Activated naive CD4-positive, alpha-beta T cell treated with Interleukin-2 at 50 U/mL for 16 hours (primary cell): ENCODE results near the gene GAGE12J.
"Not testable (repeated sequence)": the region's sequence is repeated elsewhere in the genome, so short reads cannot be mapped to it uniquely, and the experiment has no call there.

Experiments
- DNase-seq: peaks from one replicate; pipeline ENCODE4 v3.0.0-alpha.2; 2020

Gene GAGE12J, protein sequence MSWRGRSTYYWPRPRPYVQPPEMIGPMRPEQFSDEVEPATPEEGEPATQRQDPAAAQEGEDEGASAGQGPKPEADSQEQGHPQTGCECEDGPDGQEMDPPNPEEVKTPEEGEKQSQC

DNA sequence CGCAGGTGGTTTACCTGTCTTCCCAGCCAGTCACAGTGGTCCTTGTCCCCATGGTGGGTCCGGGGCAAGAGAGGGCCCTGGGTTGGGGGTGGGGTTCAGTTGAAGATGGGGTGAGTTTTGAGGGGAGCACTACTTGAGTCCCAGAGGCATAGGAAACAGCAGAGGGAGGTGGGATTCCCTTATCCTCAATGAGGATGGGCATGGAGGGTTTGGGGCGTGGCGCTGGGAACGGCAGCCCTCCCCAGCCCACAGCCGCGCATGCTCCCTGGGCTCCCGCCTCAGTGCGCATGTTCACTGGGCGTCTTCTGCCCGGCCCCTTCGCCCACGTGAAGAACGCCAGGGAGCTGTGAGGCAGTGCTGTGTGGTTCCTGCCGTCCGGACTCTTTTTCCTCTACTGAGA is at the start of gene GAGE12J:
Gene GAGE12J, plus strand, starts transcription at position 301 of the 400 bp plus-strand sequence. CDS start 1,157 bp downstream, outside the sequence.
- DNase-seq: not testable (repeated sequence)

DNA sequence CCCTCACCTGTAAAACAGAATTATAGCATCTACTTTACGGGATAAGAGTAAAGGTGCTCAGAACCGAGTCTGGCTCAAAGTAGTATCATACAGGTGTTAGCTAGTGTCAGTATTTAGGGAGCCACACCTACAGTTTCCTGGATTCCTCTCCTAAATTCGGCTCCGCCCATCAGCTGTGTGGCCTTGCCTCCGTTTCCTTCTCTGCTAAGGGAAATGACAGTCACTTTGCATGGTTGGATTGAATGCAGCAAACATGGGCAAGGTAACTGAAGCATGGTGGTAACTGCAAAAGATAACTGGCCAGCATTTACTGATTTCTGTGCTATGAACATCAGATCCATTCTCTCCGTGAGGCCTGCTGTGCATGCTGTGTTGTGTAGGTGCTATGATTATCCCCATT is 49.4 kb upstream of the GAGE12J start:
- DNase-seq: no peak

DNA sequence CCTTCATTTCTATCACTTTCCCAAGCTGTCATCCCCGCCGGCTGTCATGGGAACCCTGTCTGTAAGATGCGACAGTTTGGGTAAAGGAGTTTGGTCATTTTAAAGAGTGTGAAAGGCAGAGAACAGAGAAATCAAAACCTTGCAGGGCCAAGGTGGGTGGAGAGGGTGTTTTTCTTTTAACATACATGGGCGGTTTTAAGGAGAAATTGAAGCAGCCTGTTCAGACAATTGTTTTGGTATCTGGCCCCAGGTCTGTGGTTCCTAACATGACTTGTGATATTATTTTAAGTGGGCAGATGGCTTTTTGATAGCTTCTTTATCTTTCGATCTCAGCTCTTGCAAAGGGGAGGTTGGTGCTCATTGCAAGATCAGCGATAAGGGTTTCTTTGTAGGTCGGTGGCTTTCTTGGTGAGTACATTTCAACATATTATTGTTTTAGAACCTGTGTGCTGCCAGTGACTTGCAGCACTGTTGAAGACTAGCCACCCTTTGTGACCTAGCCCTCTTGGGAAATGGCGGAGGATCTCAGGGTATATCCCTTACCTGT is 48.6 kb upstream of the GAGE12J start:
- peak; percentile 57 for DNase-seq

DNA sequence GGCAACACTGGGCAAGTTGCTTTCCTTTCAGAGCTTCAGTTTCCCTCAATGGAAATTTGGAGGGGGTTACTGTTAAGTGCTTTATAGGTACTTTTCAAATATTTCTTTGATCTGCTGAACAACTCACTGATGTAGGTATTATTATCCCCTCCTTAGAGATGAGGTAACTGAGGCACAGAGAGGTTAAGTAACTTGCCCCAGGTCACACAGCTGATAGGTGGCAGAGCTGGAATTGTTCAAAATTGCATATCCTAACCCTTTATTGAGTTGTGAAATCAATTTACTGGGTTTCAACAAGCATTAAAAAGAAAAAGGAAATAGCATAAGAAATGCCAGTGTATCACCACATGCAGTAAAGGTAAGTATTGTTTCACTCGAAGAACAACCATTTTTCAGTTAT is 45.6 kb upstream of the GAGE12J start:
- DNase-seq: no peak

DNA sequence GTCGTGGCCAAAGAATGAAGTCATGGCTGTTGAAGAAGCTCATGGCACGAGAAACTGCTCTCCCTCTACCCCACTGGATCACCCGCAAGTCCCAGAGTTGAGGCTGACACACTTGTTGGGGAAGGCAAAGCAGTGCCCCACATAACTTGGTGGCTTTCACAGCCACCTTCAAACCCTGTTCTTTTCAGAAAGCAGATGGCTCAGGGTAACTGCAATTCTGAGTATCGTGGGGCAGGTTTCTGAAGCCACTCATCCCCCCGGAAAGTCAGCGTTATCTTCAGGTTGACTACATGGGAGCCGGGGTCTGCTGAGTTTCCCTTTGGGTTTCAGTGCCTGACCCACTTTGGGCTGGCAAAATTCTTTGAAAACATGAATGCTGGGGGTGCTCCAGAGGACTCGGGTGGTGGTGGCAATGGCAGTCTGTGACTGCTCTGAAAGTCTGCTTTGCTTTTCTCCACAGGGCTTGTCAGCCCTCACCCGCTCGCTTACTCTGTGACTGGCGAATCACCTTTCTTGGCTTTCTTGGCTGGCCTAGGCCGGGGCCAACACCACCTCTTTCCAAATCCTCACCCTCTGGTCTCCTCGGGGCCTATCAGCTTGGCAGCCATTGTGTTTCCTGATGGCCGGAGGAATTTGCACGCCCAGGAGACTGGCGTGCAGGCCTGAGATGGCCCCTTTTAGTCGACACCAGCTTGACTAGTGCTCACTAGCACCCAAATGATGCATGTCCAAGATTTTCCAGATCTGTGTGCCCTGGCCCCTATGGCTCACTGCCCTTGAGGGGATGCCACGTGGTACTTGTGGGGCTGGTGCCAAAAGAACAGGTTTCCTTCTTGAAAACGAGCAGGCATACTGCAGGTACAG is 44.9 kb upstream of the GAGE12J start:
- peak; percentile 38 for DNase-seq

DNA sequence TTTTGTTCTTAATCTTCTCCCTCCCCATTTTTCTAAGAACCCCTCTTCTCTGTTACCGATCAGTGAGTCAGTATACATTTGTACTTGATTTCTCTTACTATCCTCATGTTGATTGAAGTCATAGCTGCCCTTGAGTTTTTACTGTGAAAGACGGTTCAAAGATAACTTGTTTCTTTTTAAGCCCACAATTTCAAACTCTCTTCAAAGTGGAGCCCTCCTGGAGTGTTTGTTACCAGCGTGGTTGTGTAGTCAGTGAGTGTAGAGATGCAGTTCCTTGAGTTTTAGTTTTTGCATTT is 44.4 kb upstream of the GAGE12J start:
- no peak for DNase-seq

DNA sequence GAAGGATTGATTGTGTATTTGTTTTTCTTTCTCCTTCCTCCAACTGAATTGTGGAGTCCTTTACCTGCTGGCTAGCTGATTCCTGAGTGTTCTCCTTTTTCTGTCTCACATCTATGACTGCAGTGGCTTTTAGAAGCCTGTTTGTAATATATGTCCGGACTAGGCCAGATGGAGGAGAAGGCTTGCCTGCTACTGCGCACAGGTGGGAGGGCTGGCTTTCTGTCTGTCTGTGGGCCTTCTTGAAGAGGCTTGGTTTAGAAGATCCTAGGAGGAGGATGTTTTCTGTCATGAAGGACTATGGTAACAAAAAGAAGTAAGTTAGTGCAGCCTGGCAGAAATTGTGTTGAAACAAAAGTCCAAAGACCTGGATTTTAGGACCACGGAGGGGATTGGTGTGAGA is 43.8 kb upstream of the GAGE12J start:
- no peak for DNase-seq

DNA sequence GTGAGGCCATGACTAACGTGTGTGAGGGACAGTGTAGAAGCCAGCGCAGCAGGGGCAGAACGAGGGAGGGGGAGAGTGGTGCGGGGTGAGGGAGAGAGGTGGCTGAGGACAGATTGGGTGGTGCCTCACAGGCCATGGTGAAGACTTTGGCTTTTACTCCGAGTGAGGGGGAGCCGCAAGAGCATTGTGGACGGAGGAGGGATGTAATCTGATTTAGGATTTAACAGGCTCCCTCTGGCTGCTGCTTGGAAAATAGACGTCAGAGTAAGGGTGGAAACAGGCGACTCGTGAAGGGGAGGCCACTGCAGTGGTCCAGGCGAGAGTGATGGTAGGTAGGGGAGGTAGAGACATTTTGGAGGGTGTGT is 39.2 kb upstream of the GAGE12J start:
- no peak for DNase-seq

DNA sequence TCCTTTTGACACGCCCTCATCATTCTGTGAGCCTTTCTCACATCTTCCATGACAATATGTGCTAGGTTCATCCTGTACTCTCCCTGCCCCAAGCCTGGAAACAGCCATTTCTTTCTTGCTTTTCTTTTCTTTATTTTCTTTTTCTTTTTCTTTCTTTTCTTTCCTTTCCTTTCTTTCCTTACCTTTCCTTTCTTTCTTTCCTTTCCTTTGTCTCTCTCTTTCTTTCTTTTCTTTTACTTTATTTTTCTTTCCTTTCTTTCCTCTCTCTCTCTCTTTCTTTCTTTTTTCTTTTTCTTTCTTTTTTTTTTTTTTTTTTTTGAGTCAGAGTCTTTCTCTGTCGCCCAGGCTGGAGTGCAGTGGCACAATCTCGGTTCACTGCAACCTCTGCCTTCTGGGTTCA is 37.6 kb upstream of the GAGE12J start:
- no peak for DNase-seq

DNA sequence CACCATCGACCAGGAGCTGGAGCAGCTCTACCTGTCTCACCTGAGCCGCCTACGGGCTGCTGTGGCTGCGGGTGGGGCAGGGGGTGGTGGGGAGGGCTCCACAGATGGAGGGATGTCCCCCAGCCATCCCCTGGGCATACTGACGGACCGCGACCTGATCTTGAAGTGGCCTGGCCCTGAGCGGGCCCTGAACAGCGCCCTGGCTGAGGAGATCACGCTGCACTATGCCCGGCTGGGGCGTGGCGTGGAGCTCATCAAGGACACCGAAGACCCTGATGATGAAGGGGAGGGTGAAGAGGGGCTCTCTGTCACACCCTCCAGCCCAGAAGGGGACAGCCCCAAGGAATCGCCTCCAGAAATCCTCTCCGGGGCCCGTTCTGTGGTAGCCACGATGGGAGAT is 35.7 kb upstream of the GAGE12J start:
- DNase-seq: no peak

DNA sequence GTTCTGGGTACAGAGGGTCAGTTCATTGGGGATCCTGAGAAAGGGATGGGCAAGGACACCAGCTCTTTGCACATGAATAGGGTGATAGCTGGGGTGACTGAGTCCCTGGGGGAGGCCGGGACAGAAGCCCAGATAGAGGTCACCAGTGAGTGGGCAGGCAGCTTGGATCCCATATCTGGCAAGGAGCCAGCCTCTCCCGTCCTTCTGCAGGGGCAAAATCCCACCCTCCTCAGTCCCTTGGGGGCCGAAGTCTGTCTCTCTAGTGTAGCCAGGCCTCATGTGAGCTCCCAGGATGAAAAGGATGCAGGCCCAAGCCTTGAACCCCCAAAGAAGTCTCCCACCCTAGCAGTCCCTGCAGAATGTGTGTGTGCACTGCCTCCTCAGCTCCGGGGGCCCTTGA is 35.3 kb upstream of the GAGE12J start:
- DNase-seq: no peak

DNA sequence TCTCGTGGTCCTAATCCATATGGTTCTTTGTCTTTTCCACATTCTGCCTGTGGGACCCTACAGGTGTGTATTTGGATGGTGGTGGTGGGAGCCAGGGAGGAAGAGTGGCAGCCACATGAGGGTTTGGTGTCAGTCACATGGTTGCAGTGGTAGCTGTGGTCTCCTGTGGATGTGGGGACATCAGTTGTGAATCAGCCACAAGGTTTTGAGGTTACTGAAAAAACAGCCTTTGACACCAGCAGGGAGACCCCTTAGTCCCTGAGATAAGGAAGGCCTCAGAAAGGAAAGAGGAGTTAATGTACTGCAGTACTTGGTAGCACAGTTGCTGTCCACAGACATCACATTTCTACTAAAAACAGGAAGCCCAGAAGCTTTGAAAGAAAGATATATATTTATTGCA is 34.2 kb upstream of the GAGE12J start:
- DNase-seq: no peak

DNA sequence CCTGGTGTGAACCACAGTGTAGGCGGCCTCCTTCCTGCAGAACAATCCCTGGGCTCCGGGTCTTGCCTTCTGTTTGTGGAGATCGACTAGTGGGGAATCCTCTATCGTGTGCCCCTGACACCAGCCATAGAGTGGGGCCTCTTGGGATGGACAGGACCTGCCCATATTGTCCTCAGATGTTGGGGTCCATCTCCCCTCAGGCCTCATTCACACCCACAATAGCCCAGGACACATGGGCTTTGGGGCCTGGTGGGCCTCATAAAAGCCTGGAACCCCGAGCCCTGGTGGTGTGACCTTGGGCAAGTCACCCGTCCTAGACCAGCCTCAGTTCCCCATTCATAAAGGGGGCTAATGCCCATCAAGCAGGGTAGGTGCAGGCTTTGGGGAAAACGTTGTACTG is 31.6 kb upstream of the GAGE12J start:
- DNase-seq: no peak

DNA sequence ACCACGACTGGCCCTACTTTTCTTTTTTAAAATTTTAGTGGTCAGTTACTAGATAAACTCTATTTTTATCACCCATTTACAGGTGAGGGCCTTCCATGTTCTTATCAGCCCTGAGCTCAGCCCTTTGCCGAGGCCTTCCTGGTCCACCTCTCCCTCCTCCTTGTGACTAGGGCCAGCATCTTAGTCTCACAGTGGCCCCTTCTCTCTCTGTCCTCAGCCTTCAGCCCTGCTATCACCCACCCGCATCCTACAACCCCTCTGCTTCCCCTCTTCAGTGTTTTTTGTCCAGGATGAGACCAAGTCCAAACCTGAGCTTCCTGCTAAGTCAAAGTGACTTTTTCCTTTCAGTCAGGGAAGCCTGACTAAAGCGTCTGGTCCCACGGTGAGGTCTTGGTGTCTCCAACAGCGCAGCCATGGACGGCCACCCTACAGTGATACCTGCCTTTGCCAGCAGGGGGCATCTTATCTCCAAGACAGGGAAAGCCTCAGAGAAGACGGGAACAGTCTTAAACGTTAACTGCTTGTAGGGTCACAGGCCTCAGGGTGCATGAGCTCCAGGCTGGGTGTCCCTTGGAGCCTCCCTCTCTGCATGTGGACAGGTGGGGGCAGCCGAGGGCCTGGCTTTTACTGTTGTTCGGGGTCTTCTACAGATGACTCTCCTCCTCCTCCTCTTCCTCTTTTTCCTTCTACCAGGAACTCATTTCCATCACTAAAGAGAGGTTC is 30.1 kb upstream of the GAGE12J start:
- DNase-seq: peak; percentile 71

DNA sequence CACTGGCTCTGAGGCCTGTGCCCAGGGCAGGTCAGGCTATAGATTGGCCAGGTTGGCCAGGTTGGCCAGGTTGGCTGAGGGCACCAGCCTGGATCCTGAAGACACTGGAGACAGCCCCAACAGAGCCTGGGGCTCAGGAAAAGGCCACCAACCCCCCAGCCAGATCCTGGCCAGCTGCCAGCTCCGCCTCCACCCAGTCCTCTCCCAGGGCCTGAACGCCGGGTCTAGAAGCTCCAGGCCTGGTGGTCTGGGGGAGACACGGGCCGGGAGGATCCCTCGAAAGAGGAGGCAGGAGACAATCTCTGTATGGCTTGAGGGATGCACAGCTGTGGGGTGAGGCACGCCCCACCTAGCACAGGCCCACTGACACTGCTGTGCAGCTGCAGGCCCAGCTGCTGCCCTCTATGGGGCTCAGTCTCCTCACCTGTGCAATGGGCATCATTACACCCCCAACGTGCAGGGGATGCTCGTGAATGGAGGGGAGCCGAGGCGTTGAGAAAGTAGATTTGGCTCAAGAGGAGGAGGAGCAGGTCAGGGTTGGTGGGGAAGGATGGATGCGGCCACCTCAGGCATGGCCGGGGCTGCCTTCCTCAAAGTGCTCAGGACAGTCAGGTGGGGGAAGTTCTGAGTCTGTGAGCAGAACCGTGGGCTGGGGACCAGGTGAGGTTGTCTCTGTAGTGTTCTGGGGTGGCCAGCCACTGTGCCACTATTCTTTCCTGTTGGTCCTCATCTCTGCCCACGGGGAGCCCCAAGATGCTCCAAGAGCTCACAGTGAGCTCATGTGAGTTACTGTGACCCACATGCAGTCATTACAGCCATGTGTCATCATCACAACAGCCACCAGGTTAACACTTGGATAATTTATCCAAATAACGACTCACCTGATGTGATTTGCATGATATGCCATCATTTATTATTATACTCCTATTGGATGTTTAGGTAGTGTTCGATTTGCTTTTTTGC is 29.2 kb upstream of the GAGE12J start:
- no peak for DNase-seq

DNA sequence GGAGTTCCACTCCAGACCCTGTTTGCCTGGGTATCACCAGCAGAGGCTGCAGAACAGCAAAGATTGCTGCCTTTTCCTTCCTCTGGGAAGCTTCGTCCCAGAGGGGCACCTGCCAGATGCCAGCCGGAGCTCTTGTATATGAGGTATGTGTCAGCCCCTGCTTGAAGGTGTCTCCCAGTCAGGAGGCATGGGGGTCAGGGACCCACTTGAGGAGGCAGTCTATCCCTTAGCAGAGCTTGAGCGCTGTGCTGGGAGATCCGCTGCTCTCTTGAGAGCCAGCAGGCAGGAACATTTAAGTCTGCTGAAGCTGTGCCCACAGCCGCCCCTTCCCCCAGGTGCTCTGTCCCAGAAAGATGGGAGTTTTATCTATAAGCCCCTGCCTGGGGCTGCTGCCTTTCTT is 22.5 kb upstream of the GAGE12J start:
- not testable (repeated sequence) for DNase-seq

DNA sequence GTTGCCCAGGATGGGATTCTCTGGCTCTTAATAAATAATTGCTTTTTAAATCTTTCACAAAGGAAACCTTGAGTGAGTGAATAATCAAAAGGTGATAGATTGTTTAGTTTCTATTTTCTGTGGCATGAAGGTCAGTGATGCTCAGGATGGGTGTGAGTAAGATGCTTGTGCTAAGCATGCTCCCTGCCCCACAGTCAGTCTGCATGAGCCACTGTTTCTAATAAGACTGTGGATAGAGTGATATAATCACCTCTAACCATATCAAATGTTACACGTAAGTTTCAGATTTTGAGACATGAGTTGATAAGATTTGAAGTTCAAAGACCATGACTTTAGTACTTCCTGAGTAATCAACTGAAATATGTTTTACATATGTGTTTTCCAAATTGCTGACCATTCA is 21.1 kb upstream of the GAGE12J start:
- DNase-seq: no peak

DNA sequence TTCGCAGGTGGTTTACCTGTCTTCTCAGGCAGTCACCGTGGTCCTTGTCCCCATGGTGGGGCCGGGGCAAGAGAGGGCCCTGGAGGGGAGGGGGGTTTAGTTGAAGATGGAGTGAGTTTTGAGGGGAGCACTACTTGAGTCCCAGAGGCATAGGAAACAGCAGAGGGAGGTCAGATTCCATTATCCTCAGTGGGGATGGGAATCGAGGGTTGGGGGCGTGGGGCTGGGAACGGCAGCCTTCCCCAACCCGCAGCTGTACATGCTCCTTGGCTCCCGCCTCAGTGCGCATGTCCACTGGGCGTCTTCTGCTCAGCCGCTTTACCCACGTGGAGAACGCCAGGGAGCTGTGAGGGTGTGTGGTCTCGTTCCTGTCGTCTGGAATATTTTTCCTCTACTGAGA is 18.5 kb upstream of the GAGE12J start, which contains the start of gene GAGE10:
Gene GAGE10, plus strand, starts transcription at position 301 of the 400 bp plus-strand sequence. CDS start 1,214 bp downstream, outside the sequence.
- DNase-seq: no peak

DNA sequence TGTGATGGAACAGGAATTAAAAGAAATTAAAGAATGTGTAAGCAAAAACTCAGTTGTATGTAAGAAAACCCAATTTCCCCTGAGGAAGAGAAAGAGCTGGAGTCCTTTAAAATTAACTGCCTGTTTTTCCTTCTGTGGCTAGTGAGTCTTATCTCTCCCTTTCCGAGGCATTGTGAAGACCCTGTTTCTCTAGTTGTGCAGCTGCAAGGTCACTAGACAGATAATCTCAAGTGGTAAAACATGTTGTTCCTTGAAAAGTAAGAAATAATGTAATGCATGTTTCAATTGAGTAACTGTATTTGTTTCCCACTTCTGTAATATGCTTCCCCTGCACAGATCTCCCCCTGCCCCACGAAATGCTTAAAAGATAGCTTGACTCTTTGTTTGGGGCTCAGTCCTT is 14.1 kb upstream of the GAGE12J start:
- DNase-seq: not testable (repeated sequence)

DNA sequence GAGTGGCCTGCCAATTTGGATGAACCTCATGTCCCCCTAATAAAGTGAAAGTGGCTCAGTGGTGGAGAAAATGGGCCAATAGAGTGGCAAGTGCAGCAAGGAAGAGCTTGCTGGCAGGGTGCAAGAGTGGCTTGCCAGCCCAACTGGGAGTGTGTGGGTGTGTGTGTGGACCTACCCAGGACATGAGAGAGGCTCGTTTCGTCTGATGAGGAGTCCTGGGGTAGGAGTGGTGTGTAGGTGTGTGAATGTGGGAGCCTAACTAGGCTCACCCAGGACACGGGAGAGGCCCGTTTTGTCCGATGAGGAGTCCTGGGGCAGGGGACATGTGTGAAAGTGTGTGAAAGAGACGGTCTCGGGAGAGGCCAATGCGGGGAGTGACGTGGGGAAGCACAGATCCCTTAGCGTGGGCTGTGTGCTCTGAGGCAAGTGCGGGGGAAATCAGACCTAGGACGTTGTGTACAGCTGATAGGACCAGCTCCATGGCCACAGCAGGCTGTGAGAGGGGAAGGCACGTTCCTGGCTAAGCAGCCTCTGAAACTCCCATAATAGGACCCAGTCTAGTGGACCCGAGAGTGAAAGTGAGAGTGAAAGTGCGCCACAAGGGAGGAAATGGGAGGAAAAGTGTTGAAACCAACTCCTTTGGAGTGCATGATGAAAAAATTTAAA is 13.1 kb upstream of the GAGE12J start:
- peak; percentile 7 for DNase-seq

DNA sequence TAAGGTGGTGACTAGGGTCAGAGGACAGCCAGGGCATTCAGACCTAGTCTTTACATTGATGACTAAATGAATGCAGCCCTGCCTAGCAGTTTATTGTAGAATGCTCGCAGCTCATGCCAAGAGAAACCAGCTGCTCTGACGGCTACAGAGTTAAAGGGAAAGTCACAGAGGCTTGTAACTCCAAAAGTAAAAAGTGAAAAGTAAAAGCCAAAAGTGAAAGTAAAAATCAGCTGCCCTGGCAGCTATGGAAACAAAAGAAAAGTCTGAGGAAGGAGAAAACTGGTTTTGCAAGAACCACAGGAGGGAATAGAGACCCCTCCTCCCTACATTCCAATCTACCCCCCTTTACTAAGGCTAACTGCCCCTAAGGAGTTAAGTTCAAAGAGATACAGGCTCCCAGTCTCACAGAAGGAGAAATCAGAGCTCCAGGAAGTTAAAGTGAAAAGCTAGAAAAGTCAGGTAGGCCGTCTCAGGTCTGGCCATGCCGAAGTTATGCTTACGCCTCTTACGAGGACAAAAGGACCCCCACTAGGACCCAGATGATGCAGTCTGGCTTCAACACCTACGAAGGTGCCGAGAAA is 12.3 kb upstream of the GAGE12J start:
- no peak for DNase-seq

DNA sequence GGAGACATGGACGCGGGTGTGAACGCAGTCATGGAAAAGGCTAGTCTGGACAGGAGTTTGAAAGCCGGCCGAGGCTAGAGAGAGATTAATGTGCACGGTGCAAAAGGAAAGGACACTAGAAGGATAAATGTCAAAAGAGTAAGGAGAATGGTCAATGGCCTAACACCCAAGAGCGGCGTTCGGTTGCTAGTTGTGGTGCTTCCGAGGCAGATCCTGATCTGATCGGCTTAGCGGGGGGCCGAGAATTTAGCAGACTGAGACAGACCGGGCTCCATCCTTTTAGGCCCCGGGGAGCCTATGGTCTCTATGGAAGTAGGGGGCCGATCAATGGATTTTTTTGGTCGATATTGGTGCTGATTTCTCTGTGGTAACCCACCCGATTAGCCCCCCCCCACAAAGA is 11.5 kb upstream of the GAGE12J start:
- no peak for DNase-seq
